GM12878 (cell line): ENCODE results near the gene RARB. TPM values are rescaled to one million over a fixed set of nuclear protein-coding genes. Genes with fewer than 3 reads are reported as not detected.

ENCODE experiments used
- ATAC-seq: fragments of 200-7000 bp; cut with Tn5 transposase; 3 replicates; pipeline ENCODE4 v1.9.1; 2020; ENCODE audit warnings: mild to moderate bottlenecking, moderate library complexity
- BruUV-seq: library from RNA; stranded (reverse); fragments of 400-500 nt; replicated peaks from 2 replicates; lab custom pipeline; 2021; lab: Mats Ljungman, UMichigan
- CTCF ChIA-PET: fragments of 300-600 bp; sonication (Branson Sonifier 250); formaldehyde crosslinking; extraction: SDS; loops from one replicate; lab custom pipeline; 2021; ENCODE audit warnings: inconsistent platforms; lab: Yijun Ruan, JAX
- POLR2A ChIA-PET: fragments of 350-600 bp; formaldehyde crosslinking; extraction: SDS; loops from one replicate; lab custom pipeline; 2021; ENCODE audit warnings: inconsistent platforms; lab: Charles Lee
- RAD21 ChIA-PET: fragments of 300-600 bp; sonication (Branson Sonifier 250); formaldehyde crosslinking; loops from one replicate; lab custom pipeline; 2023; ENCODE audit warnings: antibody characterized with exemption; ENCODE audit not compliant: unreplicated experiment; lab: Charles Lee
- SMC1A ChIA-PET: fragments of 300-600 bp; sonication (Branson Sonifier 250); formaldehyde crosslinking; loops from one replicate; lab custom pipeline; 2023; ENCODE audit not compliant: unreplicated experiment, uncharacterized antibody; lab: Charles Lee
- DNase-seq: peaks from one replicate; pipeline ENCODE4 v3.0.0-alpha.2; 2011; ENCODE audit warnings: low read depth, low spot score
- FAIRE-seq: peaks from 3 replicates; lab custom pipeline; 2011; peaks lifted over from hg19 to GRCh38; lab: Jason Lieb, UNC
- H2AFZ ChIP-seq: 2 replicates; pipeline ENCODE4 v1.6.0; 2011; ENCODE audit warnings: low read depth, low read length, control low read depth; ENCODE audit not compliant: control insufficient read depth
- H3K27ac ChIP-seq: 2 replicates; pipeline ENCODE4 v1.5.1; 2011; ENCODE audit warnings: control low read depth; ENCODE audit not compliant: control insufficient read depth, insufficient read depth
- H3K27me3 ChIP-seq, 2 experiments: replicated peaks in 1 of 2; 2 replicates each; pipeline versions ENCODE4 v1.6.0 to v1.6.1; 2011; ENCODE audit warnings: low read length in 1 of 2; ENCODE audit not compliant: control insufficient read depth in 2 of 2, insufficient read depth in 2 of 2
- H3K36me3 ChIP-seq, 2 experiments: 2 replicates each; pipeline ENCODE4 v1.5.1; 2011; ENCODE audit warnings: low read length in 1 of 2; ENCODE audit not compliant: control insufficient read depth in 2 of 2, insufficient read depth in 2 of 2
- H3K4me1 ChIP-seq: 2 replicates; pipeline ENCODE4 v1.6.1; 2011; ENCODE audit warnings: mild to moderate bottlenecking, low read length, moderate library complexity, mixed read lengths; ENCODE audit not compliant: control insufficient read depth, insufficient read depth
- H3K4me2 ChIP-seq: 2 replicates; pipeline ENCODE4 v1.6.0; 2011; ENCODE audit warnings: control low read depth; ENCODE audit not compliant: control insufficient read depth, insufficient read depth
- H3K4me3 ChIP-seq: fragments of 200-600 bp; sonication (generic); 2 replicates; pipeline ENCODE4 v1.5.1; 2016
- H3K79me2 ChIP-seq: 2 replicates; pipeline ENCODE4 v1.6.0; 2011; ENCODE audit warnings: low read length; ENCODE audit not compliant: control insufficient read depth, insufficient read depth
- H3K9ac ChIP-seq: 2 replicates; pipeline ENCODE4 v1.8.0; 2011; ENCODE audit warnings: low read length, control low read depth, mixed read lengths; ENCODE audit not compliant: control insufficient read depth, insufficient read depth
- H3K9me3 ChIP-seq: replicated peaks from 3 replicates; pipeline ENCODE4 v1.5.1; 2011; ENCODE audit warnings: mild to moderate bottlenecking, low read length; ENCODE audit not compliant: control insufficient read depth, insufficient read depth
- H4K20me1 ChIP-seq: 2 replicates; pipeline ENCODE4 v1.6.0; 2011; ENCODE audit not compliant: control insufficient read depth, insufficient read depth
- CBX3 ChIP-seq: fragments of 200-600 bp; sonication (generic); IDR thresholded peaks from 2 replicates; pipeline ENCODE4 v1.6.1; 2016; ENCODE audit warnings: low read depth, borderline replicate concordance
- CTCF ChIP-seq, 3 experiments: IDR thresholded peaks in 2 of 3; conservative IDR thresholded peaks in 1 of 3; 2 replicates each; pipeline ENCODE4 v1.5.1; 2011; ENCODE audit warnings: low read depth in 3 of 3, low read length in 3 of 3, mild to moderate bottlenecking in 3 of 3, control low read depth in 2 of 3, moderate library complexity in 2 of 3, inconsistent platforms in 1 of 3, mixed read lengths in 1 of 3; ENCODE audit not compliant: control insufficient read depth in 2 of 3, insufficient read depth in 1 of 3; ENCODE audit errors: extremely low read depth in 1 of 3
- ESRRA ChIP-seq: IDR thresholded peaks from 2 replicates; pipeline ENCODE4 v1.6.1; 2012; ENCODE audit warnings: mild to moderate bottlenecking, low read length, improper control_type of control experiment
- JUND ChIP-seq: IDR thresholded peaks from 2 replicates; pipeline ENCODE4 v1.6.1; 2012; ENCODE audit warnings: low read depth, mild to moderate bottlenecking, low read length, improper control_type of control experiment, moderate library complexity
- KLF5 ChIP-seq: fragments of 450-650 bp; IDR thresholded peaks from 2 replicates; pipeline ENCODE4 v1.6.1; 2014; ENCODE audit warnings: mild to moderate bottlenecking; ENCODE audit not compliant: partially characterized antibody
- MLLT1 ChIP-seq: fragments of 450-650 bp; IDR thresholded peaks from 2 replicates; pipeline ENCODE4 v1.6.1; 2016; ENCODE audit warnings: mild to moderate bottlenecking
- PAX5 ChIP-seq: IDR thresholded peaks from 2 replicates; pipeline ENCODE4 v1.6.1; 2011; ENCODE audit warnings: low read depth, low read length, borderline replicate concordance
- RCOR1 ChIP-seq: conservative IDR thresholded peaks from 2 replicates; pipeline ENCODE4 v1.6.1; 2012; ENCODE audit warnings: low read depth, low read length, improper control_type of control experiment
- SMC3 ChIP-seq: IDR thresholded peaks from 2 replicates; pipeline ENCODE4 v1.6.1; 2011; ENCODE audit warnings: low read length, improper control_type of control experiment, borderline replicate concordance
- SPI1 ChIP-seq: IDR thresholded peaks from 2 replicates; pipeline ENCODE4 v1.6.1; 2011; ENCODE audit warnings: low read depth, mild to moderate bottlenecking, low read length, moderate library complexity, borderline replicate concordance; ENCODE audit not compliant: insufficient read depth
- SREBF2 ChIP-seq: IDR thresholded peaks from 2 replicates; pipeline ENCODE4 v1.6.1; 2012; ENCODE audit warnings: mild to moderate bottlenecking, low read length
- TCF3 ChIP-seq: IDR thresholded peaks from 2 replicates; pipeline ENCODE4 v1.6.1; 2012; ENCODE audit warnings: low read depth, mild to moderate bottlenecking, low read length, borderline replicate concordance; ENCODE audit not compliant: insufficient read depth
- ZNF592 ChIP-seq: fragments of 450-650 bp; IDR thresholded peaks from 2 replicates; pipeline ENCODE4 v1.6.1; 2017; ENCODE audit warnings: mild to moderate bottlenecking, moderate library complexity
- ZSCAN29 ChIP-seq: fragments of 450-650 bp; IDR thresholded peaks from 2 replicates; pipeline ENCODE4 v1.6.1; 2017; ENCODE audit warnings: mild to moderate bottlenecking, moderate library complexity
- WGBS: methylation state at CpG from one replicate; pipeline ENCODE4 v1.1.6; 2016; ENCODE audit warnings: low lambda C conversion rate; ENCODE audit not compliant: insufficient replicate concordance, insufficient coverage; ENCODE audit errors: missing lambda C conversion rate; 5-methylcytosine and 5-hydroxymethylcytosine counted together
- in situ Hi-C: fragments of 300-500 bp; cut with MboI; formaldehyde crosslinking; loops from 9 replicates; pipeline ENCODE4 v1.14.3; 2018; ENCODE audit warnings: mixed read lengths
- intact Hi-C: fragments of 100-400 bp; cut with micrococcal nuclease; formaldehyde crosslinking; loops from one replicate; pipeline ENCODE4 v1.14.2; 2022; ENCODE audit not compliant: unreplicated experiment
- polyA plus RNA-seq, 11 experiments: library from polyadenylated mRNA; depleted of rRNA in 4 of 11; unstranded in 6 of 11; stranded (reverse) in 5 of 11; fragments of >200 nt; fragmentation: Nextera tagmentation in 4 of 11; fragmentation: Illumina TruSeq in 1 of 11; extraction: Ambion mirVana in 4 of 11; extraction: Trizol in 1 of 11; gene quantifications; 1 replicate in 1 of 11; 2 replicates in 10 of 11; pipeline versions ENCODE4 v1.2.1 to v1.2.3, GENCODE V29; 2011 to 2016; ENCODE audit warnings: inconsistent platforms in 2 of 11, missing spikeins in 2 of 11, low read depth in 1 of 11
- total RNA-seq, 4 experiments: library from RNA; depleted of rRNA in 3 of 4; stranded (reverse); fragments of >200 nt in 3 of 4; fragmentation: Illumina TruSeq in 1 of 4; extraction: Trizol in 1 of 4; gene quantifications; 2 replicates each; pipeline versions ENCODE4 v1.2.1 to v1.2.3, GENCODE V29; 2013 to 2021

Gene RARB
- total and polyA plus RNA-seq, 10 of the 15 experiments (the other 5 are each of a cell fraction or from before 2014, with no cell fraction given), result 0.05 to 0.06 TPM; not detected in 8

- no peak for FAIRE-seq
- Histone ChIP-seq H3K4me1 (no peaks in the 10 kb centered on the region), H3K9ac (no peak overlapping the region), H3K9me3 (no peaks in the 10 kb centered on the region), H3K4me2 (no peak overlapping the region), H3K36me3 (no peaks in the 10 kb centered on the region), H2AFZ (no peak overlapping the region), H3K4me3 (no peak overlapping the region), H3K79me2 (no peaks in the 10 kb centered on the region), H3K27ac (no peak overlapping the region), H3K27me3 (no peaks in the 10 kb centered on the region; a peak in 1 of 4 replicates)
- DNase-seq, result no peak
- ChIA-PET SMC1A (no interaction called here), CTCF (no interaction called here), RAD21 (no interaction called here)
- no peak for ATAC-seq
- BruUV-seq, result no TSS peak
- WGBS, result 0% methylated on average over 1 of the region's 1 CpG
- intact Hi-C loops, result no loop called here
- in situ Hi-C loops, result no loop called here
- no peak for TF ChIP-seq ZNF592
- TF ChIP-seq ZSCAN29, result no peak
- TF ChIP-seq SPI1, result no peak
- TF ChIP-seq RCOR1, result no peak
- no peak for TF ChIP-seq MLLT1
- TF ChIP-seq JUND, result no peak
- no peak for TF ChIP-seq ESRRA
- no peak for TF ChIP-seq TCF3
- no peak for TF ChIP-seq SMC3
- TF ChIP-seq CTCF (IDR thresholded peaks at IDR 0.05 in 2 of 3, conservative IDR thresholded peaks at IDR 0.05 in 1 of 3; ENCODE audit: control insufficient read depth in 2 of 3, extremely low read depth in 1 of 3, insufficient read depth in 1 of 3, low read depth in 3 of 3, low read length in 3 of 3), result no peak
- no peak for TF ChIP-seq CBX3
- TF ChIP-seq KLF5, result no peak
- TF ChIP-seq SREBF2, result no peak
- TF ChIP-seq PAX5, result no peak
- TF ChIP-seq, all 136 proteins: peak for 0
- POLR2A ChIA-PET, result no interaction called here
- no peaks in the 10 kb centered on the region for H4K20me1 ChIP-seq
Measured at GRCh38 chr3:25507811-25508210, 79.7 kb downstream of the RARB start.
